ENCODE data around the gene ZXDC. TPM values are rescaled to one million over a fixed set of nuclear protein-coding genes. Genes with fewer than 3 reads are reported as not detected.

Gene ZXDC
- total and polyA plus RNA-seq, 8 donors, result 30.1 to 40.8 (median 35.5) TPM

DNA sequence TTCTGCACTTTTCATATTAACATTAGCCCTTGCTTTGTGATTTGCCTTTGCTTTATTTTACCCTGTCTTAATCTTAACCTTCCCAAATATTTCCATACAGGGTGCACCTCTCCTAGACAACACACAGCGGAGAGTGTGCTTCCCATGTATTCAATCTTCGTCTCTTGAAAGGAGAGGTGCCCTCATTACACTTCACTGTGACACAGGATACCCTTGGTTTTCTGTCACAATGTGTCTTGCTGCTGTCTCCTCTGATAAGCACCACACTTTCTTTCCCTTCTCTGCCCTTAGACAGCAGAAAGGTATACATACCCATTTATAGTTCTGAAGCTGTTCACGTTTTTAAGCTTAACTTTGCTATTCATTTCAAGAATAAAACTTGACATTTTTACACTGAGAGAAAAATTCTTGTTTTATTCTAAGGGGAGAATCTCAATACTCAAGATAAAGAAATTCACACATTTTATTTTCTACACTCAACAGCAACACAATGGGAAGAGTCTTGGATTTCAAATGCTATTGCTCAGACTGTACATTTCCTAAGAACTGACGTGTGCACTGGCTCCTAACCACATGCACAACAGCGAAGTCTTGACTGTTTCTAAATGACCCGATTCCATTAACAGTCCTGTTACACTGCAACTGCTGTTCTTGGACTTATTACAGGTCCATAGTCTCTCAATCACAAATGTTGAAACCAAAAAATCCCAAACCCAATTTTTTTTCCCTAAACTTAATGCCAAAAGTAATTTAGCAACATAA, 21.1 kb downstream of the ZXDC start:
- ATAC-seq, result no peak

DNA sequence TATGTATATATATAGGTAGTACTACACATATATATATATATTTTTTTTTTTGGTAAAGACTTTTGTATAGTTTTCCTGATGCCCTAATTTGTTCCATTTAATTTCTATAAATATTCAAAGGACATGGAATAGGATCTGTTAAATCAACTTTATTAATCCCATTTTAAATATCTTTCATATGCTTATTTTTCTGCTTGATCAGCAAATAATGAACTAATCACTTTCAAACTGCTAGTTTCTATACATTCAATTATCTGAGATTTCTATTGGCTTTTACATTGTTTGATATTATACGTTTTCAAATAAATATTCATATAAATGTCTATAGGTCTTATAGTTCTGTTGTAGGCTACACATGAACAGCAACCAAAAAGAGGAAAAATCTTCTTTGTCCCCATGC, 21.7 kb downstream of the ZXDC start:
- no peak overlapping the region for H3K27ac ChIP-seq
- H3K27me3 ChIP-seq, result no peaks in the 10 kb centered on the region
- peaks cover 0 to 11% of the 10 kb centered on the region in 2 donors for H3K4me1 ChIP-seq
- H3K36me3 ChIP-seq, result peaks cover 0 to 97% of the 10 kb centered on the region in 2 donors
- H3K4me3 ChIP-seq, result no peak overlapping the region
- TF ChIP-seq, protein P1, sequence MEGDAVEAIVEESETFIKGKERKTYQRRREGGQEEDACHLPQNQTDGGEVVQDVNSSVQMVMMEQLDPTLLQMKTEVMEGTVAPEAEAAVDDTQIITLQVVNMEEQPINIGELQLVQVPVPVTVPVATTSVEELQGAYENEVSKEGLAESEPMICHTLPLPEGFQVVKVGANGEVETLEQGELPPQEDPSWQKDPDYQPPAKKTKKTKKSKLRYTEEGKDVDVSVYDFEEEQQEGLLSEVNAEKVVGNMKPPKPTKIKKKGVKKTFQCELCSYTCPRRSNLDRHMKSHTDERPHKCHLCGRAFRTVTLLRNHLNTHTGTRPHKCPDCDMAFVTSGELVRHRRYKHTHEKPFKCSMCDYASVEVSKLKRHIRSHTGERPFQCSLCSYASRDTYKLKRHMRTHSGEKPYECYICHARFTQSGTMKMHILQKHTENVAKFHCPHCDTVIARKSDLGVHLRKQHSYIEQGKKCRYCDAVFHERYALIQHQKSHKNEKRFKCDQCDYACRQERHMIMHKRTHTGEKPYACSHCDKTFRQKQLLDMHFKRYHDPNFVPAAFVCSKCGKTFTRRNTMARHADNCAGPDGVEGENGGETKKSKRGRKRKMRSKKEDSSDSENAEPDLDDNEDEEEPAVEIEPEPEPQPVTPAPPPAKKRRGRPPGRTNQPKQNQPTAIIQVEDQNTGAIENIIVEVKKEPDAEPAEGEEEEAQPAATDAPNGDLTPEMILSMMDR (IDR thresholded peaks at IDR 0.05), result no peak
- no peaks in the 10 kb centered on the region for H3K9me3 ChIP-seq
- no peak for DNase-seq
- intact Hi-C loops (cut with DNase I), result no loop called here
- ATAC-seq, result no peak

More for the DNA sequence above, 21.1 kb downstream of the ZXDC start:
- Histone ChIP-seq H3K9me3 (no peaks in the 10 kb centered on the region), H3K27ac (no peak overlapping the region), H3K27me3 (no peaks in the 10 kb centered on the region), H3K4me3 (no peak overlapping the region), H3K4me1 (peaks cover 0 to 11% of the 10 kb centered on the region in 2 donors), H3K36me3 (peaks cover 0 to 97% of the 10 kb centered on the region in 2 donors)
- intact Hi-C loops (cut with DNase I), result no loop called here
- no peak for DNase-seq
- TF ChIP-seq, protein P1 (IDR thresholded peaks at IDR 0.05), result no peak

DNA sequence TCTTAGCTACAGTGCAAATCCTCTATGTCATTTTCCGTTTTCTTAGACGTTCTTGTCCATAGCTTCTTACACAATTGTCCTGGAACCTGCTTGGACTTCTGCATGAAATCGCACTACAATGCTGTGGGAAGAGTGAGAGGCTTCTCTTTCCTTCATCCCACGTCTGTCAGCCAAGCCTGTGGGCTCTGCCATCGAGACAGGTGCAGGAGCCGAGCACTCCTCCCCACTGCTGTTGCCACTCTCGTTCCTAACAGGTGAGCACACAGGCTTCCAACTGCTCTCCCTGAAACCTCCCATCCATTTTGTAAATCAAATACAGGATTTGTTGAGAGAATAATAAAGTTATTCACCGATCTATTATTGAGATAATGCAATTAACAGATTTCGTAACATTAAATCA, 23.5 kb downstream of the ZXDC start:
- H3K36me3 ChIP-seq, result peaks cover 0 to 95% of the 10 kb centered on the region in 2 donors
- TF ChIP-seq, protein P1 (IDR thresholded peaks at IDR 0.05), result no peak
- no peaks in the 10 kb centered on the region for H3K9me3 ChIP-seq
- peaks cover 0 to 11% of the 10 kb centered on the region in 2 donors for H3K4me1 ChIP-seq
- ATAC-seq, result no peak
- DNase-seq, result no peak
- H3K27ac ChIP-seq, result no peak overlapping the region
- H3K4me3 ChIP-seq, result no peak overlapping the region
- no peaks in the 10 kb centered on the region for H3K27me3 ChIP-seq
- intact Hi-C loops (cut with DNase I), result no loop called here

DNA sequence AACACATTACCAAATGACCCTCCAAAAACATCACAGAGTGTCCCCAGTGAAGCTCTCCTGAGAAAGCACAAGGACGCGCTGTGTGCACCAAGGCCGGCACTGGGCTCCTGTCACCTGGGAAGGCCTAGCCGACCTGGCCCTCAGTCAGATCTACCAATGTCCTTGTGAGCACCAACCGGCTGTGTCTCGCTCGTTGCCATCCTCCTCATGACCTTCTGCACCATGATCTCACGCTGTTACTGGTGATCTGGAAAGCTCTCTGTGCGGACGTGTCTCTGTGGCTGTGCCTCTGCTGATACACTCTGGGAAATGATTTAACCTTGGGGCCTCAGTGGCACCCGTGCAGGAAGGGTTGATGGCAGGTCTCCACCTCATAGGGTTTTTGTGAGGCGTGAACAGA, 24.2 kb downstream of the ZXDC start:
- intact Hi-C loops (cut with DNase I), result no loop called here
- H3K4me1 ChIP-seq, result peaks cover 0 to 6% of the 10 kb centered on the region in 2 donors
- H3K36me3 ChIP-seq, result peaks cover 0 to 88% of the 10 kb centered on the region in 2 donors
- TF ChIP-seq, protein P1 (IDR thresholded peaks at IDR 0.05), result no peak
- H3K9me3 ChIP-seq, result no peaks in the 10 kb centered on the region
- DNase-seq (no peak), ATAC-seq (no peak)
- no peak overlapping the region for H3K27ac ChIP-seq
- no peaks in the 10 kb centered on the region for H3K27me3 ChIP-seq
- no peak overlapping the region for H3K4me3 ChIP-seq

DNA sequence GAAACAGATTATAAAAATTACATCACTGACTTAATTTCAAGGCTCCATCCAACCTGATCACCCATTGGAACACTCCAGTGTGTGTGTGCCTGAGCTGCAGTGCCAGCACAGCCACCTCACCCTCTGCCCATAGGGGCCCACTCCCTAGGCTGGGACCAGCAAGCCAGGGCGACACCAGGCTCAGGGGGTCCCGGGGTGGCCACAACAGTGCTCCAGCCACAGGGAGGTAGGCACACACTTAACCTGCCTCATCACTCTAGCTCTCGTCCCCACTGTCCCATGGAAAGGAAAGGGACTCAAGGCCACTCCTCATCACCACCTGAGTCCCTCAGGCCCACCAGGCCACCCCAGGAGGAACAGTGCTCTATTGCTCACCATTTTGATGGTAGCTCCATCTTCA, 24.9 kb downstream of the ZXDC start:
- H3K36me3 ChIP-seq, result peaks cover 0 to 80% of the 10 kb centered on the region in 2 donors
- TF ChIP-seq, protein P1 (IDR thresholded peaks at IDR 0.05), result no peak
- no peak for DNase-seq
- no peaks in the 10 kb centered on the region for H3K4me1 ChIP-seq
- H3K4me3 ChIP-seq, result no peak overlapping the region
- no peaks in the 10 kb centered on the region for H3K9me3 ChIP-seq
- intact Hi-C loops (cut with DNase I), result no loop called here
- H3K27ac ChIP-seq, result no peak overlapping the region
- no peak for ATAC-seq
- H3K27me3 ChIP-seq, result no peaks in the 10 kb centered on the region
